ENCODE data around the gene TMEM114.

DNA sequence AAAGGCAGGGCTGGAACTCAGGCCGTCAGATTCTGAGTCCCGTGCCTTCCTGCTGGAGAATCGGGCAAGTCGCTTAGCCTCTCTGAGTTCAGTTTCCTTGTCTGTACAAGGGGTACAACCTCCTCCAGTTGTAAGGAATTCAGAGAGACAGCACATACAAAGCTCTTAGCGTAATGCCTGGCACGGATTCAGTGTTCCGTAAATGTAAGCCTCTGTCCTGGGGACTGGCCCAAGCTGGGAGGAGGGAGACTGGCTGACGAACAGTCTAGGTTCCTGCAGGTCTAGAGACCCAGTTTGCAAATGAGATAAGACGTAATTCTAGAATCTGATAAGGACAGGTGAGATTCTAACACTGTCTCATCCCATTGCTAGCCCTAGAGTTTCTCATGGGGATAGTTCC, 41.1 kb upstream of the TMEM114 start:
- TF ChIP-seq BHLHE40 (IDR thresholded peaks at IDR 0.05; ENCODE audit: borderline replicate concordance) (no peak), FOXA1 (IDR thresholded peaks at IDR 0.05) (no peak), SP1 (IDR thresholded peaks at IDR 0.05) (no peak), FOXM1 (IDR thresholded peaks at IDR 0.05; ENCODE audit: borderline replicate concordance) (no peak), L3MBTL2 (conservative IDR thresholded peaks at IDR 0.05) (no peak), ARNT (IDR thresholded peaks at IDR 0.05) (no peak), ELF4 (IDR thresholded peaks at IDR 0.05) (no peak), SUZ12 (IDR thresholded peaks at IDR 0.05) (no peak), ZNF384 (IDR thresholded peaks at IDR 0.05) (no peak), CTBP1 (IDR thresholded peaks at IDR 0.05; ENCODE audit: borderline replicate concordance) (no peak), FOXK2 (IDR thresholded peaks at IDR 0.05) (no peak)
- TF ChIP-seq, protein P1, sequence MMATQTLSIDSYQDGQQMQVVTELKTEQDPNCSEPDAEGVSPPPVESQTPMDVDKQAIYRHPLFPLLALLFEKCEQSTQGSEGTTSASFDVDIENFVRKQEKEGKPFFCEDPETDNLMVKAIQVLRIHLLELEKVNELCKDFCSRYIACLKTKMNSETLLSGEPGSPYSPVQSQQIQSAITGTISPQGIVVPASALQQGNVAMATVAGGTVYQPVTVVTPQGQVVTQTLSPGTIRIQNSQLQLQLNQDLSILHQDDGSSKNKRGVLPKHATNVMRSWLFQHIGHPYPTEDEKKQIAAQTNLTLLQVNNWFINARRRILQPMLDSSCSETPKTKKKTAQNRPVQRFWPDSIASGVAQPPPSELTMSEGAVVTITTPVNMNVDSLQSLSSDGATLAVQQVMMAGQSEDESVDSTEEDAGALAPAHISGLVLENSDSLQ (IDR thresholded peaks at IDR 0.05): no peak

All from HEK293T (cell line).